ENCODE measurements around the gene CRHR2.

The CRHR2 gene

GRCh38 chr7:30692438-30692837 lies 10.2 kb upstream of the CRHR2 start:
- DNase-seq (ENCODE audit: insufficient read length), result no peak
- FAIRE-seq, result no peak
- TF ChIP-seq TAF1 (IDR thresholded peaks at IDR 0.05; ENCODE audit: borderline replicate concordance, low read depth, low read length) (no peak), POLR2A (IDR thresholded peaks at IDR 0.05; ENCODE audit: low read depth, low read length) (no peak), POLR2AphosphoS5 (IDR thresholded peaks at IDR 0.05; ENCODE audit: low read depth, low read length) (no peak)

GRCh38 chr7:30690011-30690410 lies 7.8 kb upstream of the CRHR2 start:
- no peak for FAIRE-seq

GRCh38 chr7:30688718-30689221 lies 6.5 kb upstream of the CRHR2 start:
- no peak for DNase-seq (ENCODE audit: insufficient read length)
- FAIRE-seq, result no peak
- TF ChIP-seq POLR2AphosphoS5 (IDR thresholded peaks at IDR 0.05; ENCODE audit: low read depth, low read length) (no peak), TAF1 (IDR thresholded peaks at IDR 0.05; ENCODE audit: borderline replicate concordance, low read depth, low read length) (no peak), POLR2A (IDR thresholded peaks at IDR 0.05; ENCODE audit: low read depth, low read length) (no peak)

More at GRCh38 chr7:30690011-30690410, 7.8 kb upstream of the CRHR2 start:
- DNase-seq (ENCODE audit: insufficient read length), result no peak
- TF ChIP-seq POLR2A (IDR thresholded peaks at IDR 0.05; ENCODE audit: low read depth, low read length), result no peak
- no peak for TF ChIP-seq TAF1 (IDR thresholded peaks at IDR 0.05; ENCODE audit: borderline replicate concordance, low read depth, low read length)
- no peak for TF ChIP-seq POLR2AphosphoS5 (IDR thresholded peaks at IDR 0.05; ENCODE audit: low read depth, low read length)

- TF ChIP-seq POLR2AphosphoS5 (IDR thresholded peaks at IDR 0.05; ENCODE audit: low read depth, low read length) (no peak), POLR2A (IDR thresholded peaks at IDR 0.05; ENCODE audit: low read depth, low read length) (no peak), TAF1 (IDR thresholded peaks at IDR 0.05; ENCODE audit: borderline replicate concordance, low read depth, low read length) (no peak)
- FAIRE-seq, result no peak
- no peak for DNase-seq (ENCODE audit: insufficient read length)
Measured at GRCh38 chr7:30687604-30688003, 5.3 kb upstream of the CRHR2 start.

- FAIRE-seq (no peak), DNase-seq (ENCODE audit: insufficient read length) (no peak)
- TF ChIP-seq TAF1 (IDR thresholded peaks at IDR 0.05; ENCODE audit: borderline replicate concordance, low read depth, low read length), result no peak
- no peak for TF ChIP-seq POLR2AphosphoS5 (IDR thresholded peaks at IDR 0.05; ENCODE audit: low read depth, low read length)
- no peak for TF ChIP-seq POLR2A (IDR thresholded peaks at IDR 0.05; ENCODE audit: low read depth, low read length)
Measured at GRCh38 chr7:30684351-30684750, 2.1 kb upstream of the CRHR2 start.

- no peak for FAIRE-seq
- no peak for TF ChIP-seq POLR2AphosphoS5 (IDR thresholded peaks at IDR 0.05; ENCODE audit: low read depth, low read length)
- no peak for TF ChIP-seq POLR2A (IDR thresholded peaks at IDR 0.05; ENCODE audit: low read depth, low read length)
- TF ChIP-seq TAF1 (IDR thresholded peaks at IDR 0.05; ENCODE audit: borderline replicate concordance, low read depth, low read length), result no peak
- no peak for DNase-seq (ENCODE audit: insufficient read length)
Measured at GRCh38 chr7:30683816-30684215, 1.6 kb upstream of the CRHR2 start.

GRCh38 chr7:30683306-30683705 lies 1.1 kb upstream of the CRHR2 start:
- DNase-seq (ENCODE audit: insufficient read length), result no peak
- no peak for FAIRE-seq
- no peak for TF ChIP-seq POLR2AphosphoS5 (IDR thresholded peaks at IDR 0.05; ENCODE audit: low read depth, low read length)
- no peak for TF ChIP-seq POLR2A (IDR thresholded peaks at IDR 0.05; ENCODE audit: low read depth, low read length)
- no peak for TF ChIP-seq TAF1 (IDR thresholded peaks at IDR 0.05; ENCODE audit: borderline replicate concordance, low read depth, low read length)

- FAIRE-seq, result no peak
- TF ChIP-seq POLR2AphosphoS5 (IDR thresholded peaks at IDR 0.05; ENCODE audit: low read depth, low read length) (no peak), TAF1 (IDR thresholded peaks at IDR 0.05; ENCODE audit: borderline replicate concordance, low read depth, low read length) (no peak), POLR2A (IDR thresholded peaks at IDR 0.05; ENCODE audit: low read depth, low read length) (no peak)
Measured at GRCh38 chr7:30681815-30682211, 443 bp downstream of the CRHR2 start.

GRCh38 chr7:30681331-30681797 lies 892 bp downstream of the CRHR2 start:
- DNase-seq (ENCODE audit: insufficient read length), result no peak
- no peak for TF ChIP-seq TAF1 (IDR thresholded peaks at IDR 0.05; ENCODE audit: borderline replicate concordance, low read depth, low read length)
- no peak for TF ChIP-seq POLR2A (IDR thresholded peaks at IDR 0.05; ENCODE audit: low read depth, low read length)
- TF ChIP-seq POLR2AphosphoS5 (IDR thresholded peaks at IDR 0.05; ENCODE audit: low read depth, low read length), result no peak
- FAIRE-seq, result no peak

More at GRCh38 chr7:30681815-30682211, 443 bp downstream of the CRHR2 start:
- no peak for DNase-seq (ENCODE audit: insufficient read length)

GRCh38 chr7:30679664-30680063 lies 2.6 kb downstream of the CRHR2 start:
- DNase-seq (ENCODE audit: insufficient read length) (no peak), FAIRE-seq (no peak)
- TF ChIP-seq TAF1 (IDR thresholded peaks at IDR 0.05; ENCODE audit: borderline replicate concordance, low read depth, low read length) (no peak), POLR2AphosphoS5 (IDR thresholded peaks at IDR 0.05; ENCODE audit: low read depth, low read length) (no peak), POLR2A (IDR thresholded peaks at IDR 0.05; ENCODE audit: low read depth, low read length) (no peak)

GRCh38 chr7:30678805-30679204 lies 3.5 kb downstream of the CRHR2 start:
- no peak for TF ChIP-seq TAF1 (IDR thresholded peaks at IDR 0.05; ENCODE audit: borderline replicate concordance, low read depth, low read length)
- TF ChIP-seq POLR2AphosphoS5 (IDR thresholded peaks at IDR 0.05; ENCODE audit: low read depth, low read length), result no peak
- TF ChIP-seq POLR2A (IDR thresholded peaks at IDR 0.05; ENCODE audit: low read depth, low read length), result no peak
- FAIRE-seq (no peak), DNase-seq (ENCODE audit: insufficient read length) (no peak)

GRCh38 chr7:30674876-30675275 lies 7.4 kb downstream of the CRHR2 start:
- TF ChIP-seq POLR2AphosphoS5 (IDR thresholded peaks at IDR 0.05; ENCODE audit: low read depth, low read length) (no peak), TAF1 (IDR thresholded peaks at IDR 0.05; ENCODE audit: borderline replicate concordance, low read depth, low read length) (no peak), POLR2A (IDR thresholded peaks at IDR 0.05; ENCODE audit: low read depth, low read length) (no peak)
- no peak for DNase-seq (ENCODE audit: insufficient read length)
- no peak for FAIRE-seq
